ENCODE results near the gene SCGN.

SCGN gene

DNA sequence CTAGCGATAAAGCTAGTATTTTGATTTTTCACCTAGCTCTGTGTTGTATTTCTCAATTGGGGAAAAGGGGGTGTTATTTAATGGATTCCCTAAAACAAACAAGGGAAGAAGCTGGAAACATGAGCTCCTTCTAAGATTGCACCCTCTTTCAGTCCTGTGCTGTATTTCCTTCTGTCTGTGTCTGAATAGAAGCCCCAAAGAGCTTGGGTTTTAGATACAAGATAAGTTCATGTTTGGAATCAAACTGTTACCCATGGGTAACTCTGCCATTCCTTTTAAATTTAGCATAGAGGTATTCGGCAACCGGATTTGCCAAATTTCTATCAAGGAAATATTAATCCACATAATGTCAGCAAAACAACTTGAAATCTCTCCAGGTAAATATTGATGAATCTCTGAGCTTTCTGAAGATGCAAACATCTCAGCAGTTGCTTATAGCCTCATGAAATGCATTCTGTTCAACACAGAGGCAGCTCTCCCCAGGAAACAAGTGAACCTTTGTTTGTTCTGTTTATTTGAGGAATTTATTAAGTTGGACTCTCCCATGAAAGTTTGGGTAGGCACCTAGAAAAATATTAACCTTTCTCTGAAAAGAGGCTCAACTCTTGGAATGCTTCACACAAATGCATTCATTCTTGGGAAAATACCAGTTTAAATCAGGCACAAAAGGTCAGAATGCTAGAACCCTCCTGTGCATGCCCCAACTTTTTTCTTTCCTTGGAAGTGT is 9.9 kb upstream of the SCGN start:
- Mint-ChIP-seq H3K9me3 (peaks cover 5% of the 10 kb centered on the region), H3K27me3 (peaks cover 92% of the 10 kb centered on the region), H3K4me1 (no peaks in the 10 kb centered on the region), H3K36me3 (ENCODE audit: insufficient read depth) (no peaks in the 10 kb centered on the region), H3K4me3 (no peak overlapping the region), H3K27ac (ENCODE audit: low read depth) (no peak overlapping the region)
- ATAC-seq (replicated peaks; ENCODE audit: extremely low read depth, poor library complexity, severe bottlenecking) (no peak), DNase-seq (ENCODE audit: low spot score in 2 of 2) (no peak)

DNA sequence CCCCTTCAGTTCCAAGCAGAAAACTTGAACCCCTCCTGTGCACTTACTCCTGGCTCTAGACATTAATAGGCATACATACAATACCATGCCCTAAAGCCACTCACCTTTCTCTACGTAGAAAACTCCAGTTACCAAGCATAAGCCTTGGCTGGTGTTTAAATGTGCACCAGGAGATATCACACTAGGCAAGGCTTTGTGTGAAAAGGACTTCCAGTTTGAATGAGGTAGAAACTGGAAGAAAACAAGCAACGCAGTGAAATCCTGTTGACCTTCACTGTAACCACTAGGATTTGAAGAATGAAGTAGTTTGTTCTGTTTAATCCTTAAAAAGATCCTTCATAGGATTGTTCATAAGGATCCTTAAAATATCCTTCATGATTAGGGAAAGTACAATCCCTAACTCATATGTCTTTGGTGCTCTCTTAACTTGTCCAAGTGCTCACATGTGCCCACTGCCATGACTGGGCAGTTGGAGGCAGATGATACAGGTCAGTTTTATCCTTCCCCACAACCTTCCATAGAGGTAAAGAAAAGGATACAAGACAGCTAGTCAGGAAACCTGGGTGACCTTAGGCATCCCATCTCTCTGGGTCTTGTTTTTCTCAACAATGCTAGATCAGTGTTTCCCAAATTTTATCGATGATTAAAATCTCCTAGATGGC is 9.2 kb upstream of the SCGN start:
- no peak overlapping the region for H3K27ac Mint-ChIP-seq (ENCODE audit: low read depth)
- peaks cover 5% of the 10 kb centered on the region for H3K9me3 Mint-ChIP-seq
- H3K4me1 Mint-ChIP-seq = no peaks in the 10 kb centered on the region

DNA sequence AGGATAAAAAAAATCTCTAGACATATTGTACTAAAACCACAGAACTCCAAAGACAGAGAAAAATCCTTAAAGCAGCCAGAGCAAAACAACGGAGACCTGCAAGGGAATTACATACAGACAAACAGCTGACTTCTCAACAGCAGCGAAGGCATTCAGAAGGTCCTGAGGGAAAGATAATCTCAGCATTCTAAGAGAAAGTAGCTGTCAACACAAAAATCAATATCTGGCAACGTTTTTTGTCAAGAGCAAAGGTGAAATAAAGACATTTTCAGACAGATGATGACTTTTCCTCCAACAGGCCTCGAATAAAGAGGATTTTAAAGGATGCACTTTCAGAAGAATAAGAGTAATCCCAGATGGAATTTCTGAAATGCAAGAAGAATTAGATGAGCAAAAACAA is 6.1 kb upstream of the SCGN start:
- peaks cover 5% of the 10 kb centered on the region for H3K9me3 Mint-ChIP-seq
- peaks cover 81% of the 10 kb centered on the region for H3K27me3 Mint-ChIP-seq
- H3K4me3 Mint-ChIP-seq = no peak overlapping the region
- ATAC-seq (replicated peaks; ENCODE audit: extremely low read depth, poor library complexity, severe bottlenecking) = no peak
- H3K36me3 Mint-ChIP-seq (ENCODE audit: insufficient read depth) = no peaks in the 10 kb centered on the region
- H3K27ac Mint-ChIP-seq (ENCODE audit: low read depth) = no peak overlapping the region
- H3K4me1 Mint-ChIP-seq = no peaks in the 10 kb centered on the region
- no peak for DNase-seq (ENCODE audit: low spot score in 2 of 2)

More for the DNA sequence above, 9.2 kb upstream of the SCGN start:
- Mint-ChIP-seq H3K4me3 (no peak overlapping the region), H3K36me3 (ENCODE audit: insufficient read depth) (no peaks in the 10 kb centered on the region), H3K27me3 (peaks cover 85% of the 10 kb centered on the region)
- no peak for ATAC-seq (replicated peaks; ENCODE audit: extremely low read depth, poor library complexity, severe bottlenecking)
- DNase-seq (ENCODE audit: low spot score in 2 of 2) = no peak

DNA sequence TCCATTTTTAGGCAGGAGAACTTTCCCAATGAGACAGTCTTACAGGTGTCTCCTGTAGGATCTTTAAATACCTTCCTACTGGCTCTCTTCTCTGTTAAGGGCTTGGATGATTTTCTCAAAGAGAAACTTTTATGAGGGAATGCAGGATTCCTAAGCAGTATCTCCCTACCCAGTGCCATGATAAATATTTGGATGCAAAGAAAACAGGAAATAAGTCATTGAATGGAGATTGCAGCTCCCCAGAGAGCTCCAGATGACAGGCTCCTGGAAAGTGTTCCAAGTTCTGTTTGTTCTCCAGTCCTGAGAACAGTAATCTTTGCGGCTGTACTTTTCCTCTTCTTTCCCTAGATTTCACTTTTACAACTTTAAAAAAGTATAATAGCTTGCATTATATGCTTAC is 2.4 kb upstream of the SCGN start:
- Mint-ChIP-seq H3K27ac (ENCODE audit: low read depth) (no peak overlapping the region), H3K4me1 (no peaks in the 10 kb centered on the region), H3K27me3 (peaks cover 71% of the 10 kb centered on the region), H3K36me3 (ENCODE audit: insufficient read depth) (no peaks in the 10 kb centered on the region), H3K4me3 (no peak overlapping the region), H3K9me3 (no peaks in the 10 kb centered on the region)
- ATAC-seq (replicated peaks; ENCODE audit: extremely low read depth, poor library complexity, severe bottlenecking) (no peak), DNase-seq (ENCODE audit: low spot score in 2 of 2) (no peak)

DNA sequence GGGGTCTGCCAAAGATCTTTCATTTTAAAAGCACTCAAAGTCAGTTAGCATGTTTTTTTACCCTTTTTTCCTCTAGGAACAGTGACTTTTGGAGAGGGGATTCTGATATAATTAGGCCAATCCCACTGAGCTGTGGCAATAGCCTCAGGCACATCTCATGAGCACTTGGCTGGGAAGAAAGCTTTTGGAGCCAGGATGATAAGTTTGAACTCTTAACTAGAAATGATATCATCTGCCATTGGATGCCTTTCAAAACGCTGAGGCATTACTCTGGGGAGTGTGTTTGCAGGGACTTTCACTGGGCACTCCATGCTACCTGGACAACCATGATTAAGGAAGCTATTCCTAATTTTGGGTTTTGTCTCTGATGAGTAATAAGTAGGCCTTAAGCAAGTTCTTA is 3.7 kb downstream of the SCGN start:
- ATAC-seq (replicated peaks; ENCODE audit: extremely low read depth, poor library complexity, severe bottlenecking) (no peak), DNase-seq (ENCODE audit: low spot score in 2 of 2) (no peak)
- Mint-ChIP-seq H3K36me3 (ENCODE audit: insufficient read depth) (no peaks in the 10 kb centered on the region), H3K27me3 (peaks cover 64% of the 10 kb centered on the region), H3K27ac (ENCODE audit: low read depth) (no peak overlapping the region), H3K9me3 (no peaks in the 10 kb centered on the region), H3K4me3 (no peak overlapping the region), H3K4me1 (no peaks in the 10 kb centered on the region)

DNA sequence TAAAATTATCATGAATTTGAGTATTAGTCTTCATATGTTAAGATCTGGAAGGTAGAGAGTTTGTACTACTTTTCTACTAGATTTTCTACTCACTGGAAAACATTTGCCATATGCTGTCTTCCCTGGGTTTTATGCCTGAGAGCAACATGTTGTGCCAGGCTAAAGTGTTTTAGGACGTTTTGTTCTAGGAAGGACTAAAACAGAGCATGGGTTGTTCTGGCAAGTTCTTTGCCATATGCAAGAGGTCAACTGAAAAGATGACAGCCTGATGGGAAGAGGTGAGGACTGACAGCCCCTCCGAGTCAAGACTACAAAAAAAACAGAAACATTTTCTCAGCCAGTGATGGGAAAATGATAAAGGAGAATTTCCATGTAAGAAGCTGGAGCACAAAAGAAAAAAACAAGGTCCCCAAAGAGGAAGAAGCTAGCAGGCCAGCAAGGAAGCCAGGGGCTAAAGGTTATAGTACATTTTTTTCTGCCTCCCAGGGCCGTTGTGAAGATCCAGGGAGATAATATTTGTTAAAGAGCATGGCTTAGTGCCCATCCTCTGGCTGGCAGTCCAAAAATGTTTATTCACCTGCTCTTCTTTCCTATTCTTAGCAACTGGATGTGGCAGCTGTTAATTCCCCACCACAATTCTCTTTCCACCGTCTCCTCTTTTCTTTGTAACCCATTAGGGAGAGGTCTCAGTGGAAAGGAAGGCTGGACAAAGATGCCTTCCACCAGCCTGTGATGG is 7.8 kb downstream of the SCGN start:
- H3K4me1 Mint-ChIP-seq = no peaks in the 10 kb centered on the region
- DNase-seq (ENCODE audit: low spot score in 2 of 2) = no peak
- H3K27me3 Mint-ChIP-seq = peaks cover 69% of the 10 kb centered on the region
- H3K9me3 Mint-ChIP-seq = no peaks in the 10 kb centered on the region
- H3K27ac Mint-ChIP-seq (ENCODE audit: low read depth) = no peak overlapping the region
- no peak overlapping the region for H3K4me3 Mint-ChIP-seq
- no peak for ATAC-seq (replicated peaks; ENCODE audit: extremely low read depth, poor library complexity, severe bottlenecking)
- H3K36me3 Mint-ChIP-seq (ENCODE audit: insufficient read depth) = no peaks in the 10 kb centered on the region

DNA sequence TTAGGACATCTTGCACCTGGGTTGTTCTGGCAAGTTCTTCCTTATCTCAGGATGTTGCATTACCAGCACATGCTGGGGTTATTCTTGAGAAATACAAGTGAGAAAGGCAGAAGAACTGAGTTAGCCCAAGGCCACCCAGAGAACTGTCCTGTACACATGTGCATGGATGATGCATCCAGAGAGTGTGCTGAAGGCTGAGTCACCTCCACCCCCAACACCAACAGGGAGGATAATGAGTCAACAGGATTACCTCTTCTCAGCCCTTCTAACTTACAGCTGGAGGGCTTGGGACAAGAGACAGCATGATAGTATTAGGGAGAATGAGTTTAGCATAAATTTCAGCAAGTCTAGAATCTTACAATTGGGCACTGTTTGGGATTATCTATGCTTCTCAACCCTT is 8.5 kb downstream of the SCGN start:
- Mint-ChIP-seq H3K9me3 (no peaks in the 10 kb centered on the region), H3K36me3 (ENCODE audit: insufficient read depth) (no peaks in the 10 kb centered on the region), H3K4me3 (no peak overlapping the region), H3K27ac (ENCODE audit: low read depth) (no peak overlapping the region), H3K4me1 (no peaks in the 10 kb centered on the region), H3K27me3 (peaks cover 67% of the 10 kb centered on the region)
- no peak for ATAC-seq (replicated peaks; ENCODE audit: extremely low read depth, poor library complexity, severe bottlenecking)
- no peak for DNase-seq (ENCODE audit: low spot score in 2 of 2)

DNA sequence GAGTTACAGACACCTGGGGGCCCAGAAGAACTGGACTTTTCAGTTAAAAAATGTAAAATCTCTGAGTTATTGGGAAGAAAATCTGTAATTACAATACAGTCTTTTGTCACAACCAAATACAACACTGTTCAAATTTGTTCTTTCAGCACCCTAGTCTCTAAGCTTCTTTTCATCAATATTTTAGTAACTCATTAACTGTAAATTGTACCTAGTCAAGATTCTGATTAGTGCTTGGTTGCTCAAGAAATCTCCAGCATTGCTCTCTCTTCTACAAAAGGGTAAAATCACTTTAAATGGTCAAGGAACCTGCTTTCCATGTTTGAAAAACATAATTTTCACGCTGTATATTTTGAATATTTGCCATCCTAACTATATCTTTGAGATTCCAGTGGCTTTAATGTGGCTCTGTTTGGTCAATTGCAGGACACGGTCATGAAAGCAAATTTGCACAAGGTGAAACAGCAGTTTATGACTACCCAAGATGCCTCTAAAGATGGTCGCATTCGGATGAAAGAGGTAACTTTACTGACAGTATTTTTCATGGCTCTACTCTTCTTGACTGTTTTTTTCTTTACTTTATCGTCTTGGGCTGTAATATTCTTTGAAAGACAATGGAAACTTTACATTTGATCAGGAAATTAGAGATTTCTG is 9.2 kb downstream of the SCGN start:
- Mint-ChIP-seq H3K27ac (ENCODE audit: low read depth) (no peak overlapping the region), H3K27me3 (peaks cover 66% of the 10 kb centered on the region), H3K4me3 (no peak overlapping the region), H3K9me3 (no peaks in the 10 kb centered on the region), H3K4me1 (no peaks in the 10 kb centered on the region), H3K36me3 (ENCODE audit: insufficient read depth) (no peaks in the 10 kb centered on the region)
- no peak for ATAC-seq (replicated peaks; ENCODE audit: extremely low read depth, poor library complexity, severe bottlenecking)
- DNase-seq (ENCODE audit: low spot score in 2 of 2) = no peak

DNA sequence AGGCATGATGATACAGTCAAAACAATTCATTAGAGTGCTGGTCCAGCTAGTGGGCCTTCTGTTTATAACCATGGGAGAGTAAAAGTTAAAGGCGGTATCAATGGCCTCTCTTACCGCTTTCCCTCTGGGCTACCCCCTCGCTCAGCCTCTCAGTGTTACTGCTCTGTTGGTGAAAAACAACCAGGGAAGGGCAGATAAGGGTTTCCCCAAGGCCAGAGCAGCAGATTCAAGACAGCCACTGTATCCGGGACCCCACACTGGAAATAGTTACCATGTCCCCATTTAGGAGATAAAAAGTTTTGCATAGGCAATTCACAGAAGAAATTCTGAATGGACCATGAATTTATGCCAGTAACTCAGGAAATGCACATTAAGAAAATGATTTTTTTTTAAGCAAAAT is 13.4 kb downstream of the SCGN start:
- DNase-seq (ENCODE audit: low spot score in 2 of 2) (no peak), ATAC-seq (replicated peaks; ENCODE audit: extremely low read depth, poor library complexity, severe bottlenecking) (no peak)
- H3K4me1 Mint-ChIP-seq = no peaks in the 10 kb centered on the region
- no peak overlapping the region for H3K27ac Mint-ChIP-seq (ENCODE audit: low read depth)
- peaks cover 63% of the 10 kb centered on the region for H3K27me3 Mint-ChIP-seq
- no peaks in the 10 kb centered on the region for H3K36me3 Mint-ChIP-seq (ENCODE audit: insufficient read depth)
- no peak overlapping the region for H3K4me3 Mint-ChIP-seq
- H3K9me3 Mint-ChIP-seq = no peaks in the 10 kb centered on the region

DNA sequence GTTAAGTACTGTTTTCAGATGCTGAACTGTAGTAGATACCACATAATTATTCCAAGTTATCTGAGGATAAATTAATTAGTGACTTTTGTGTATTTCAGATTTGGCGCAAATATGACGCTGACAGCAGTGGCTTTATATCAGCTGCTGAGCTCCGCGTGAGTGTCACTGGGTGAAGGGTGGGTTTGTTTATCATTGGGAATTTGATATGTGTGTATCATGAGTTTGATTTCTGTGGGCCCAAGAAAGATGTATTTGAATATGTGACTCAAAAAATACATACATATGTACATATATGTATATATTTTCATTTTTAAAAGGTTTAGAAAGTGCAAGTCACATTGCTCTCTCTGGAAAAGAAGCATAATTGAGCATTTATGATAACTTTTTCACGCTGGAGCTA is 17.4 kb downstream of the SCGN start:
- Mint-ChIP-seq H3K27ac (ENCODE audit: low read depth) (no peak overlapping the region), H3K27me3 (peaks cover 50% of the 10 kb centered on the region), H3K4me3 (no peak overlapping the region), H3K36me3 (ENCODE audit: insufficient read depth) (no peaks in the 10 kb centered on the region), H3K4me1 (no peaks in the 10 kb centered on the region), H3K9me3 (no peaks in the 10 kb centered on the region)
- ATAC-seq (replicated peaks; ENCODE audit: extremely low read depth, poor library complexity, severe bottlenecking) = no peak
- no peak for DNase-seq (ENCODE audit: low spot score in 2 of 2)

DNA sequence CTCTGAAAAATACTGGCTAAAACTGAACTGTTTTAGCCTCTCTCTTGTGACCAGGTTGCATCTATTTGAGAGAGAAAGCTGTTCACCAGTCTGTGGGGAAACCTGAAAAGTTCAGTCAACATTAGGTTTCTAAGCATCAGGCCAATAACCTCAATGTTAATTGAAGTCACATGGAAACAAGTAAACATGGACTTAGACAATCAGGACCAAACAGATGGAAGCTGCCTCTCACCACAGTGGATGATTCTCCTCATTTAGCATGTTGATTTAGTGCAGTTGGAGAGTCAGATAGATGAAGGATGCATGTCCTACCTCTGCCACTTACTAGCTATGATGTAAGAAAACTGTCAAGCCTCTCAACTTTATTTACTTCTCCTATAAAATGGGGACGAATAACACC is 18.2 kb downstream of the SCGN start:
- ATAC-seq (replicated peaks; ENCODE audit: extremely low read depth, poor library complexity, severe bottlenecking) (no peak), DNase-seq (ENCODE audit: low spot score in 2 of 2) (no peak)
- H3K4me3 Mint-ChIP-seq = no peak overlapping the region
- H3K27me3 Mint-ChIP-seq = peaks cover 42% of the 10 kb centered on the region
- H3K4me1 Mint-ChIP-seq = no peaks in the 10 kb centered on the region
- H3K9me3 Mint-ChIP-seq = no peaks in the 10 kb centered on the region
- no peak overlapping the region for H3K27ac Mint-ChIP-seq (ENCODE audit: low read depth)
- H3K36me3 Mint-ChIP-seq (ENCODE audit: insufficient read depth) = no peaks in the 10 kb centered on the region

DNA sequence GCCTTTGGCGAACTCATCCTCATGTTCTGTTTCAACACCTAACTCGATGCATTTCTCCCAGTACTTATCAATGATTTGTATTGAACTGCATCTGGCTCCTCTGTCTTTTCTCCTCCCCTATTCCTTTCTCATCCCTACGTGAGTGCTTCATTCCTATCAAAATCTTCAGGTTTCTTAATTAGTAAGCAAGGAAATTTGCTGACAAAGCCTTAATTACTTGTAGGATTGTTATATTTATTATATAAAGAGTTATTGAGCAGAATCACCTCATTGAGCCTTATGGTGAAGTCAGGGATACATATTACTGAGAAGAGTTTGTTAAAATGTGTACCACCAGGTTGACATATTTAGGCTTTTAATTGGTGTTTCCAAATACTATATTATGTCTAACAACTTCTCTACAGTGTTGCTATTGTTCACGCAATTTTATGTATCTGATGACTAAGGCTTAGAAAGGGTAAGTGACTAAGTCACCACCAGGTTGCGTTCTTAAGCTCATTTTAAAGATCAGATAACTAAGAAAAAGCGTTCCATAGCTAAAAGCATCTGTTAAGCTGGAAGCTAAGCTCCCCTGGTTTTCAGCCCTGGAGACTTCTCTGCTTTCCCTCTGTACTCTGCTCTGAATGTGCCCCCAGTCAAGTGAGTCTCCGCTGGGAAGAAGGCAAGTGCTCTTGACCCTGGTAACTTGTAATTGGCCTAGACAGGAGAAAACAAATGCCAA is 18.9 kb downstream of the SCGN start:
- Mint-ChIP-seq H3K27ac (ENCODE audit: low read depth) (no peak overlapping the region), H3K4me3 (no peak overlapping the region), H3K9me3 (no peaks in the 10 kb centered on the region), H3K27me3 (peaks cover 41% of the 10 kb centered on the region), H3K4me1 (no peaks in the 10 kb centered on the region), H3K36me3 (ENCODE audit: insufficient read depth) (no peaks in the 10 kb centered on the region)
- DNase-seq (ENCODE audit: low spot score in 2 of 2) = no peak
- ATAC-seq (replicated peaks; ENCODE audit: extremely low read depth, poor library complexity, severe bottlenecking) = no peak
